ENCODE measurements around the gene STX19.

Gene STX19

DNA sequence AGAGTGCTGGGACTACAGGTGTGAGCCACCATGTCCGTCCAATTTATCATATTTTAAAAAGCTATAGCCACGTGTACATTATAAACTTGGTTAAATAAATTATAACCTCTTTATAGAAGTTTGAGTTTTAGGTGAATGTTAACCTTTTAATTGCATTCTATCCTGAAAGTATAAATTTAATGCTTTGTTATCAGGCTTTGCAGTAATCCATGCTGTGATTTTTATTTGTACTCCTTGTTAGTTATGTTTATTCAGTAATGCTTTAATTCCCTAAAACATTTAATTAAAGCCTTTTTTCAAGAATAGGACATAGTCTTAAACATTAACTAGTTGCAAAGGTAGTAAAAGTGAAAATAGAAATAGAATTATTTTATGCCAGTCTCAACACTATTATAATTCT lies 36.8 kb downstream of the STX19 start (continued):
- TF ChIP-seq ZNF48 (tag by site-specific recombination; IDR thresholded peaks at IDR 0.05) (no peak), ZNF792 (tag by site-specific recombination; IDR thresholded peaks at IDR 0.05) (no peak), ZFP69B (tag by site-specific recombination; IDR thresholded peaks at IDR 0.05) (no peak), SETDB1 (IDR thresholded peaks at IDR 0.05; ENCODE audit: insufficient read length, low read length) (no peak), ZNF654 (tag by site-specific recombination; IDR thresholded peaks at IDR 0.05; ENCODE audit: low read depth) (no peak), ZNF585B (tag by site-specific recombination; IDR thresholded peaks at IDR 0.05) (no peak), ZNF391 (tag by site-specific recombination; IDR thresholded peaks at IDR 0.05; ENCODE audit: borderline replicate concordance, low read depth) (no peak), SCRT1 (tag by site-specific recombination; IDR thresholded peaks at IDR 0.05; ENCODE audit: borderline replicate concordance) (peak; percentile 57; the same call in 1 of the 2 replicates), ZIC2 (tag by site-specific recombination; IDR thresholded peaks at IDR 0.05) (no peak), OSR2 (tag by site-specific recombination; IDR thresholded peaks at IDR 0.05) (no peak), ZNF785 (tag by site-specific recombination; IDR thresholded peaks at IDR 0.05) (no peak), ZNF221 (tag by site-specific recombination; IDR thresholded peaks at IDR 0.05; ENCODE audit: borderline replicate concordance) (no peak), ZNF18 (tag by site-specific recombination; IDR thresholded peaks at IDR 0.05) (peak; percentile 54; the same call in 1 of the 2 replicates), ZNF664 (tag by site-specific recombination; IDR thresholded peaks at IDR 0.05) (no peak), ZNF704 (tag by site-specific recombination; IDR thresholded peaks at IDR 0.05) (no peak)
- TF ChIP-seq, protein P1, sequence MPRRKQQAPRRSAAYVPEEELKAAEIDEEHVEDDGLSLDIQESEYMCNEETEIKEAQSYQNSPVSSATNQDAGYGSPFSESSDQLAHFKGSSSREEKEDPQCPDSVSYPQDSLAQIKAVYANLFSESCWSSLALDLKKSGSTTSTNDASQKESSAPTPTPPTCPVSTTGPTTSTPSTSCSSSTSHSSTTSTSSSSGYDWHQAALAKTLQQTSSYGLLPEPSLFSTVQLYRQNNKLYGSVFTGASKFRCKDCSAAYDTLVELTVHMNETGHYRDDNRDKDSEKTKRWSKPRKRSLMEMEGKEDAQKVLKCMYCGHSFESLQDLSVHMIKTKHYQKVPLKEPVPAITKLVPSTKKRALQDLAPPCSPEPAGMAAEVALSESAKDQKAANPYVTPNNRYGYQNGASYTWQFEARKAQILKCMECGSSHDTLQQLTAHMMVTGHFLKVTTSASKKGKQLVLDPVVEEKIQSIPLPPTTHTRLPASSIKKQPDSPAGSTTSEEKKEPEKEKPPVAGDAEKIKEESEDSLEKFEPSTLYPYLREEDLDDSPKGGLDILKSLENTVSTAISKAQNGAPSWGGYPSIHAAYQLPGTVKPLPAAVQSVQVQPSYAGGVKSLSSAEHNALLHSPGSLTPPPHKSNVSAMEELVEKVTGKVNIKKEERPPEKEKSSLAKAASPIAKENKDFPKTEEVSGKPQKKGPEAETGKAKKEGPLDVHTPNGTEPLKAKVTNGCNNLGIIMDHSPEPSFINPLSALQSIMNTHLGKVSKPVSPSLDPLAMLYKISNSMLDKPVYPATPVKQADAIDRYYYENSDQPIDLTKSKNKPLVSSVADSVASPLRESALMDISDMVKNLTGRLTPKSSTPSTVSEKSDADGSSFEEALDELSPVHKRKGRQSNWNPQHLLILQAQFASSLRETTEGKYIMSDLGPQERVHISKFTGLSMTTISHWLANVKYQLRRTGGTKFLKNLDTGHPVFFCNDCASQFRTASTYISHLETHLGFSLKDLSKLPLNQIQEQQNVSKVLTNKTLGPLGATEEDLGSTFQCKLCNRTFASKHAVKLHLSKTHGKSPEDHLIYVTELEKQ (tag by site-specific recombination; IDR thresholded peaks at IDR 0.05; ENCODE audit: borderline replicate concordance) = no peak
- TF ChIP-seq, protein P2, sequence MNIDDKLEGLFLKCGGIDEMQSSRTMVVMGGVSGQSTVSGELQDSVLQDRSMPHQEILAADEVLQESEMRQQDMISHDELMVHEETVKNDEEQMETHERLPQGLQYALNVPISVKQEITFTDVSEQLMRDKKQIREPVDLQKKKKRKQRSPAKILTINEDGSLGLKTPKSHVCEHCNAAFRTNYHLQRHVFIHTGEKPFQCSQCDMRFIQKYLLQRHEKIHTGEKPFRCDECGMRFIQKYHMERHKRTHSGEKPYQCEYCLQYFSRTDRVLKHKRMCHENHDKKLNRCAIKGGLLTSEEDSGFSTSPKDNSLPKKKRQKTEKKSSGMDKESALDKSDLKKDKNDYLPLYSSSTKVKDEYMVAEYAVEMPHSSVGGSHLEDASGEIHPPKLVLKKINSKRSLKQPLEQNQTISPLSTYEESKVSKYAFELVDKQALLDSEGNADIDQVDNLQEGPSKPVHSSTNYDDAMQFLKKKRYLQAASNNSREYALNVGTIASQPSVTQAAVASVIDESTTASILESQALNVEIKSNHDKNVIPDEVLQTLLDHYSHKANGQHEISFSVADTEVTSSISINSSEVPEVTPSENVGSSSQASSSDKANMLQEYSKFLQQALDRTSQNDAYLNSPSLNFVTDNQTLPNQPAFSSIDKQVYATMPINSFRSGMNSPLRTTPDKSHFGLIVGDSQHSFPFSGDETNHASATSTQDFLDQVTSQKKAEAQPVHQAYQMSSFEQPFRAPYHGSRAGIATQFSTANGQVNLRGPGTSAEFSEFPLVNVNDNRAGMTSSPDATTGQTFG (tag by site-specific recombination; IDR thresholded peaks at IDR 0.05; ENCODE audit: borderline replicate concordance) = no peak
- TF ChIP-seq, protein P3, sequence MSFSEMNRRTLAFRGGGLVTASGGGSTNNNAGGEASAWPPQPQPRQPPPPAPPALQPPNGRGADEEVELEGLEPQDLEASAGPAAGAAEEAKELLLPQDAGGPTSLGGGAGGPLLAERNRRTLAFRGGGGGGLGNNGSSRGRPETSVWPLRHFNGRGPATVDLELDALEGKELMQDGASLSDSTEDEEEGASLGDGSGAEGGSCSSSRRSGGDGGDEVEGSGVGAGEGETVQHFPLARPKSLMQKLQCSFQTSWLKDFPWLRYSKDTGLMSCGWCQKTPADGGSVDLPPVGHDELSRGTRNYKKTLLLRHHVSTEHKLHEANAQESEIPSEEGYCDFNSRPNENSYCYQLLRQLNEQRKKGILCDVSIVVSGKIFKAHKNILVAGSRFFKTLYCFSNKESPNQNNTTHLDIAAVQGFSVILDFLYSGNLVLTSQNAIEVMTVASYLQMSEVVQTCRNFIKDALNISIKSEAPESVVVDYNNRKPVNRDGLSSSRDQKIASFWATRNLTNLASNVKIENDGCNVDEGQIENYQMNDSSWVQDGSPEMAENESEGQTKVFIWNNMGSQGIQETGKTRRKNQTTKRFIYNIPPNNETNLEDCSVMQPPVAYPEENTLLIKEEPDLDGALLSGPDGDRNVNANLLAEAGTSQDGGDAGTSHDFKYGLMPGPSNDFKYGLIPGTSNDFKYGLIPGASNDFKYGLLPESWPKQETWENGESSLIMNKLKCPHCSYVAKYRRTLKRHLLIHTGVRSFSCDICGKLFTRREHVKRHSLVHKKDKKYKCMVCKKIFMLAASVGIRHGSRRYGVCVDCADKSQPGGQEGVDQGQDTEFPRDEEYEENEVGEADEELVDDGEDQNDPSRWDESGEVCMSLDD (tag by site-specific recombination; IDR thresholded peaks at IDR 0.05) = no peak
- TF ChIP-seq, protein P4, sequence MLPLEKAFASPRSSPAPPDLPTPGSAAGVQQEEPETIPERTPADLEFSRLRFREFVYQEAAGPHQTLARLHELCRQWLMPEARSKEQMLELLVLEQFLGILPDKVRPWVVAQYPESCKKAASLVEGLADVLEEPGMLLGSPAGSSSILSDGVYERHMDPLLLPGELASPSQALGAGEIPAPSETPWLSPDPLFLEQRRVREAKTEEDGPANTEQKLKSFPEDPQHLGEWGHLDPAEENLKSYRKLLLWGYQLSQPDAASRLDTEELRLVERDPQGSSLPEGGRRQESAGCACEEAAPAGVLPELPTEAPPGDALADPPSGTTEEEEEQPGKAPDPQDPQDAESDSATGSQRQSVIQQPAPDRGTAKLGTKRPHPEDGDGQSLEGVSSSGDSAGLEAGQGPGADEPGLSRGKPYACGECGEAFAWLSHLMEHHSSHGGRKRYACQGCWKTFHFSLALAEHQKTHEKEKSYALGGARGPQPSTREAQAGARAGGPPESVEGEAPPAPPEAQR (tag by site-specific recombination; IDR thresholded peaks at IDR 0.05) = no peak
